UCSD-AML1 (cell line): ENCODE measurements around the gene TRUB1.

ENCODE experiments used
- DNase-seq: peaks from one replicate; lab custom pipeline; 2025; ENCODE audit not compliant: unreplicated experiment; lab: John Stamatoyannopoulos, UW

The TRUB1 gene

DNA sequence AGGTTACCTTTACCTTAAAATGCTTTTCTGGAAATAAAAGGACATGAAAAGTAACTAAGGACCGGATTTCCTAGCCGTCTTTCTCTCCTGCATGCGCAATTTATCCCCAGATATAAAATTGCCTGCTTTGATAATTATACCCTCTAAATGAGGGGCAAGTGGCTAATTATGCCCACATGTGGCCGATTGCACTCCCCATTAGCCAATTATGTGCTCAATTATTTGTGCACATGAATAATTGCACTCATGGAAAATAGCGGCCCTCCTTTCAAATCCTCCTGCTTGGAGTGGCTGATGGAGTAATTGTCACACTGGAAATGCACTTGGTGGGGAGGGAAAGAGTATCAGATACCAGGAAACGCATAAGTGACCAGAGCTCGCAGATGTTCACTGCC is 88.7 kb downstream of the TRUB1 start:
- no peak for DNase-seq
